Right atrium auricular region (tissue), 2 donors: Measurements from ENCODE around the gene PGLYRP4. TPM values are rescaled to one million over a fixed set of nuclear protein-coding genes. Genes with fewer than 3 reads are reported as not detected.

Experiments used
- DNase-seq: peaks from one replicate; pipeline ENCODE4 v3.0.0-alpha.2; 2019; ENCODE audit warnings: low spot score
- H3K27ac ChIP-seq, 2 donors: fragments of 200-600 bp; sonication (generic); 1 replicate in 1 of 2; 2 replicates in 1 of 2; pipeline ENCODE4 v1.5.1; 2016 to 2019
- H3K27me3 ChIP-seq, 2 donors: fragments of 200-600 bp; sonication (generic); one replicate each; pipeline versions ENCODE4 v1.5.1 to v1.6.0; 2017 to 2019
- H3K36me3 ChIP-seq: fragments of 200-600 bp; sonication (generic); one replicate; pipeline ENCODE4 v1.5.1; 2016
- H3K4me1 ChIP-seq, 2 donors: fragments of 200-600 bp; sonication (generic); one replicate each; pipeline versions ENCODE4 v1.5.1 to v1.6.0; 2017 to 2019
- H3K4me3 ChIP-seq, 2 donors: fragments of 200-600 bp; sonication (generic); 1 replicate in 1 of 2; 2 replicates in 1 of 2; pipeline ENCODE4 v1.5.1; 2017 to 2019; ENCODE audit warnings: mild to moderate bottlenecking in 1 of 2, moderate library complexity in 1 of 2
- H3K9me3 ChIP-seq, 2 donors: fragments of 200-600 bp; sonication (generic); one replicate each; pipeline ENCODE4 v1.5.1; 2019
- total RNA-seq, 2 donors: library from RNA; depleted of rRNA; stranded (reverse); fragments of >200 nt; gene quantifications; one replicate each; pipeline ENCODE4 v1.1.0, GENCODE V29; 2016
- TF ChIP-seq, protein P1 (sequence below), 2 donors: fragments of 200-600 bp; sonication (generic); IDR thresholded peaks; one replicate each; pipeline ENCODE4 v1.5.1; 2019; ENCODE audit warnings: antibody characterized with exemption in 2 of 2

PGLYRP4 gene
- total RNA-seq, 2 donors from 2014 or later = not detected

- DNase-seq = no peak
- H3K9me3 ChIP-seq = no peaks in the 10 kb centered on the region
- TF ChIP-seq, protein P1, sequence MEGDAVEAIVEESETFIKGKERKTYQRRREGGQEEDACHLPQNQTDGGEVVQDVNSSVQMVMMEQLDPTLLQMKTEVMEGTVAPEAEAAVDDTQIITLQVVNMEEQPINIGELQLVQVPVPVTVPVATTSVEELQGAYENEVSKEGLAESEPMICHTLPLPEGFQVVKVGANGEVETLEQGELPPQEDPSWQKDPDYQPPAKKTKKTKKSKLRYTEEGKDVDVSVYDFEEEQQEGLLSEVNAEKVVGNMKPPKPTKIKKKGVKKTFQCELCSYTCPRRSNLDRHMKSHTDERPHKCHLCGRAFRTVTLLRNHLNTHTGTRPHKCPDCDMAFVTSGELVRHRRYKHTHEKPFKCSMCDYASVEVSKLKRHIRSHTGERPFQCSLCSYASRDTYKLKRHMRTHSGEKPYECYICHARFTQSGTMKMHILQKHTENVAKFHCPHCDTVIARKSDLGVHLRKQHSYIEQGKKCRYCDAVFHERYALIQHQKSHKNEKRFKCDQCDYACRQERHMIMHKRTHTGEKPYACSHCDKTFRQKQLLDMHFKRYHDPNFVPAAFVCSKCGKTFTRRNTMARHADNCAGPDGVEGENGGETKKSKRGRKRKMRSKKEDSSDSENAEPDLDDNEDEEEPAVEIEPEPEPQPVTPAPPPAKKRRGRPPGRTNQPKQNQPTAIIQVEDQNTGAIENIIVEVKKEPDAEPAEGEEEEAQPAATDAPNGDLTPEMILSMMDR (IDR thresholded peaks at IDR 0.05) = no peak
- H3K27me3 ChIP-seq = no peaks in the 10 kb centered on the region
- H3K4me3 ChIP-seq = no peak overlapping the region
- H3K36me3 ChIP-seq = no peaks in the 10 kb centered on the region
- no peak overlapping the region for H3K27ac ChIP-seq
- no peaks in the 10 kb centered on the region for H3K4me1 ChIP-seq
These were observed 2.4 kb downstream of the PGLYRP4 start for GRCh38 chr1:153346077-153346723.

GRCh38 chr1:153345187-153346076 lies 3.2 kb downstream of the PGLYRP4 start:
- TF ChIP-seq, protein P1 (IDR thresholded peaks at IDR 0.05) = no peak
- no peaks in the 10 kb centered on the region for H3K36me3 ChIP-seq
- H3K4me3 ChIP-seq = no peak overlapping the region
- no peaks in the 10 kb centered on the region for H3K4me1 ChIP-seq
- H3K27me3 ChIP-seq = no peaks in the 10 kb centered on the region
- H3K9me3 ChIP-seq = no peaks in the 10 kb centered on the region
- no peak overlapping the region for H3K27ac ChIP-seq
- DNase-seq = no peak

DNA sequence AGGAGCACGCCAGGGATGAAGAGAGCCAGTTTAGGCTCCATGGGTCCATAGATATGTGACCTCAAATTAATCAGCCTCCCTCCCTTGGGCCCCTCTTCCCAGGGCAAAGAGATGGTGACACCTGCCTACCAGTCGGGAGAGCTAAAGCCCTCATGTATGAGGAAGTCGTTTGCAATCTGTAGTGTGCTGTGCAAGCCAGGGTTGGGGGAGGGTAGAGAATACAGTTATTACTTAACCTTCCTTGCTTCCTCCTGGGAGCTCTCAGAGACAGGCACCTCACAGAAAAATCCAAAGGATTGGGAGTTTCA lies 4.0 kb downstream of the PGLYRP4 start:
- TF ChIP-seq, protein P1 (IDR thresholded peaks at IDR 0.05) = no peak
- Histone ChIP-seq H3K4me1 (no peaks in the 10 kb centered on the region), H3K9me3 (no peaks in the 10 kb centered on the region), H3K27me3 (no peaks in the 10 kb centered on the region), H3K4me3 (no peak overlapping the region), H3K36me3 (no peaks in the 10 kb centered on the region), H3K27ac (no peak overlapping the region)
- DNase-seq = no peak

GRCh38 chr1:153343811-153344717 lies 4.6 kb downstream of the PGLYRP4 start:
- Histone ChIP-seq H3K4me3 (no peak overlapping the region), H3K27ac (no peak overlapping the region), H3K36me3 (no peaks in the 10 kb centered on the region), H3K9me3 (no peaks in the 10 kb centered on the region), H3K27me3 (no peaks in the 10 kb centered on the region), H3K4me1 (no peaks in the 10 kb centered on the region)
- no peak for DNase-seq
- TF ChIP-seq, protein P1 (IDR thresholded peaks at IDR 0.05) = no peak

GRCh38 chr1:153343040-153343681 lies 5.5 kb downstream of the PGLYRP4 start:
- Histone ChIP-seq H3K27ac (no peak overlapping the region), H3K4me1 (no peaks in the 10 kb centered on the region), H3K27me3 (no peaks in the 10 kb centered on the region), H3K9me3 (no peaks in the 10 kb centered on the region), H3K36me3 (no peaks in the 10 kb centered on the region), H3K4me3 (no peak overlapping the region)
- TF ChIP-seq, protein P1 (IDR thresholded peaks at IDR 0.05) = no peak
- DNase-seq = no peak
